Esophagus muscularis mucosa (tissue), 3 donors: Measurements from ENCODE around the gene TGIF2.

ENCODE experiments used
- POLR2A ChIP-seq: fragments of 450-650 bp; IDR thresholded peaks from one replicate; pipeline ENCODE4 v1.6.1; 2017; ENCODE audit warnings: antibody characterized with exemption, moderate library complexity, mild to moderate bottlenecking, low read depth
- POLR2AphosphoS5 ChIP-seq, 2 donors: sonication (generic); formaldehyde crosslinking; IDR thresholded peaks; one replicate each; pipeline ENCODE4 v1.6.1; 2017; ENCODE audit warnings: antibody characterized with exemption in 2 of 2
- TF ChIP-seq, protein P1 (sequence below), 3 experiments: fragments of 200-600 bp in 2 of 3; fragments of 450-650 bp in 1 of 3; sonication (generic) in 2 of 3; IDR thresholded peaks; one replicate each; pipeline ENCODE4 v1.5.1; 2017 to 2019; ENCODE audit warnings: antibody characterized with exemption in 3 of 3, mild to moderate bottlenecking in 2 of 3, moderate library complexity in 1 of 3

DNA sequence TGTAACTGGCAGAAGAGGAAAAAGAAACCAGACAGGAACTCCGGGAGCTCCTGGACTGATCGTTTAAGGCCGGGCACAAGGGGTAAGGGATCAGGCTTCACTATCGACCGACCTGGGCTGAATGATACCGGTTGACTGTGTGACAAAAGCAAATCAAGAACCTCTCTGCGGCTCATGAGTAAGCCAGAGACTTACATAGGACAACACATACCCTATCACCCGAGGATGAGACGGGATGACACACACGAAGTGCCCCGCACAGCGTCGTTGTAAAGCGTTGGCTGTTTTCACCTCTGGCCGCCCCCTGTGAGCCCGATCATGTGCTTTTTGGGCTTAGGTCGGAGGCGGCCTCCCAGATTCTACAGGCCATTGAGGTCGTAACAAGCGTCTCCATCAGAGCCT is 695 bp upstream of the TGIF2 start:
- TF ChIP-seq, protein P1, sequence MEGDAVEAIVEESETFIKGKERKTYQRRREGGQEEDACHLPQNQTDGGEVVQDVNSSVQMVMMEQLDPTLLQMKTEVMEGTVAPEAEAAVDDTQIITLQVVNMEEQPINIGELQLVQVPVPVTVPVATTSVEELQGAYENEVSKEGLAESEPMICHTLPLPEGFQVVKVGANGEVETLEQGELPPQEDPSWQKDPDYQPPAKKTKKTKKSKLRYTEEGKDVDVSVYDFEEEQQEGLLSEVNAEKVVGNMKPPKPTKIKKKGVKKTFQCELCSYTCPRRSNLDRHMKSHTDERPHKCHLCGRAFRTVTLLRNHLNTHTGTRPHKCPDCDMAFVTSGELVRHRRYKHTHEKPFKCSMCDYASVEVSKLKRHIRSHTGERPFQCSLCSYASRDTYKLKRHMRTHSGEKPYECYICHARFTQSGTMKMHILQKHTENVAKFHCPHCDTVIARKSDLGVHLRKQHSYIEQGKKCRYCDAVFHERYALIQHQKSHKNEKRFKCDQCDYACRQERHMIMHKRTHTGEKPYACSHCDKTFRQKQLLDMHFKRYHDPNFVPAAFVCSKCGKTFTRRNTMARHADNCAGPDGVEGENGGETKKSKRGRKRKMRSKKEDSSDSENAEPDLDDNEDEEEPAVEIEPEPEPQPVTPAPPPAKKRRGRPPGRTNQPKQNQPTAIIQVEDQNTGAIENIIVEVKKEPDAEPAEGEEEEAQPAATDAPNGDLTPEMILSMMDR (IDR thresholded peaks at IDR 0.05): no peak
- TF ChIP-seq POLR2A (no peak), POLR2AphosphoS5 (IDR thresholded peaks at IDR 0.05) (no peak)
